Measurements from ENCODE around the gene VPS13C. TPM values are rescaled to one million over a fixed set of nuclear protein-coding genes. Genes with fewer than 3 reads are reported as not detected.

The VPS13C gene
- polyA plus RNA-seq, 3 donors = 12.0 to 32.2 (median 18.4) TPM

GRCh38 chr15:61989667-61990066 lies 70.6 kb downstream of the VPS13C start:
- intact Hi-C loops (cut with micrococcal nuclease) = no loop called here
- H3K27me3 ChIP-seq (ENCODE audit: control insufficient read depth in 2 of 2, insufficient read depth in 2 of 2, low read length in 2 of 2) = no peaks in the 10 kb centered on the region
- H3K9me3 Mint-ChIP-seq = peaks cover 0 to 3% (median 1%) of the 10 kb centered on the region in 7 donors
- no peak for DNase-seq
- H3K36me3 Mint-ChIP-seq = peaks cover 64 to 83% of the 10 kb centered on the region in 2 donors
- no peak overlapping the region for H3K9ac ChIP-seq (ENCODE audit: insufficient read depth, low read length, poor library complexity, severe bottlenecking)
- TF ChIP-seq, protein P1, sequence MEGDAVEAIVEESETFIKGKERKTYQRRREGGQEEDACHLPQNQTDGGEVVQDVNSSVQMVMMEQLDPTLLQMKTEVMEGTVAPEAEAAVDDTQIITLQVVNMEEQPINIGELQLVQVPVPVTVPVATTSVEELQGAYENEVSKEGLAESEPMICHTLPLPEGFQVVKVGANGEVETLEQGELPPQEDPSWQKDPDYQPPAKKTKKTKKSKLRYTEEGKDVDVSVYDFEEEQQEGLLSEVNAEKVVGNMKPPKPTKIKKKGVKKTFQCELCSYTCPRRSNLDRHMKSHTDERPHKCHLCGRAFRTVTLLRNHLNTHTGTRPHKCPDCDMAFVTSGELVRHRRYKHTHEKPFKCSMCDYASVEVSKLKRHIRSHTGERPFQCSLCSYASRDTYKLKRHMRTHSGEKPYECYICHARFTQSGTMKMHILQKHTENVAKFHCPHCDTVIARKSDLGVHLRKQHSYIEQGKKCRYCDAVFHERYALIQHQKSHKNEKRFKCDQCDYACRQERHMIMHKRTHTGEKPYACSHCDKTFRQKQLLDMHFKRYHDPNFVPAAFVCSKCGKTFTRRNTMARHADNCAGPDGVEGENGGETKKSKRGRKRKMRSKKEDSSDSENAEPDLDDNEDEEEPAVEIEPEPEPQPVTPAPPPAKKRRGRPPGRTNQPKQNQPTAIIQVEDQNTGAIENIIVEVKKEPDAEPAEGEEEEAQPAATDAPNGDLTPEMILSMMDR (IDR thresholded peaks at IDR 0.05) = no peak
- H4K20me1 ChIP-seq (ENCODE audit: insufficient read depth, low read length) = peaks cover 26% of the 10 kb centered on the region
- no peaks in the 10 kb centered on the region for H3K27me3 Mint-ChIP-seq (ENCODE audit: low read depth in 3 of 3)
- no peaks in the 10 kb centered on the region for H3K9me3 ChIP-seq (replicated peaks in 1 of 2; ENCODE audit: control insufficient read depth in 1 of 2, insufficient read depth in 1 of 2, low read length in 2 of 2)
- no peak overlapping the region for H3K4me2 ChIP-seq (replicated peaks; ENCODE audit: extremely low read depth, low read length, poor library complexity, severe bottlenecking)
- H3K27ac Mint-ChIP-seq = no peak overlapping the region
- no peak overlapping the region for H3K27ac ChIP-seq (ENCODE audit: low read depth in 1 of 2, low read length in 2 of 2)
- no peaks in the 10 kb centered on the region for H3K4me1 Mint-ChIP-seq
- WGBS (ENCODE audit: insufficient coverage) = 100% methylated on average over 1 of the region's 5 CpGs
- no peaks in the 10 kb centered on the region for H3K4me1 ChIP-seq (ENCODE audit: control insufficient read depth in 1 of 2, insufficient read depth in 2 of 2, low read length in 2 of 2)
- no peaks in the 10 kb centered on the region for H3K79me2 ChIP-seq (ENCODE audit: insufficient read depth, low read length)
- H2AFZ ChIP-seq (ENCODE audit: insufficient read depth, low read depth, low read length, poor library complexity, severe bottlenecking) = no peak overlapping the region
- no peak overlapping the region for H3K4me3 Mint-ChIP-seq
- H3K36me3 ChIP-seq (replicated peaks in 1 of 2; ENCODE audit: control insufficient read depth in 1 of 2, insufficient read depth in 2 of 2, low read length in 2 of 2) = peaks cover 56 to 89% of the 10 kb centered on the region in 2 donors
- no peak overlapping the region for H3K4me3 ChIP-seq (replicated peaks in 1 of 3; ENCODE audit: low read depth in 2 of 3, low read length in 3 of 3)

DNA sequence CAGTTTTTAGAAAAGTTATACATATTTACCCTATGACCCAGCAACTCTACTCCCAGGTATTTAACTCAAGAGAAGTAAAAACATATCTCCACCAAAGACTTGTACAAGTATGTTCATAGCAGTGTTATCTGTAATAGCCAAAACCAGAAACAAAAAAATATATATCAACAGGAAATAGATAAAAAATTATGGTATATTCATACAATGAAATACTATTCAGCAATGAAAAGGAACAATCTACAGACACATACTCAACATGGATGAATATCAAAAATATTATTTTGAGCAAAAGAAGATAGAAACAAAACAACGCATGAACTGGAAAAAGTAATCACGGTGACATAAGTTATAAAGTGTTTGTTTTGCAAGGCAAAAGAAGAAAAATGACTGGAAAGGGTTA lies 72.4 kb downstream of the VPS13C start:
- no peaks in the 10 kb centered on the region for H3K9me3 ChIP-seq (replicated peaks in 1 of 2; ENCODE audit: control insufficient read depth in 1 of 2, insufficient read depth in 1 of 2, low read length in 2 of 2)
- no peaks in the 10 kb centered on the region for H3K27me3 Mint-ChIP-seq (ENCODE audit: low read depth in 3 of 3)
- H3K36me3 Mint-ChIP-seq = peaks cover 69 to 94% of the 10 kb centered on the region in 2 donors

More for the DNA sequence above, 72.4 kb downstream of the VPS13C start:
- H3K27me3 ChIP-seq (ENCODE audit: control insufficient read depth in 2 of 2, insufficient read depth in 2 of 2, low read length in 2 of 2) = no peaks in the 10 kb centered on the region
- peaks cover 73 to 96% of the 10 kb centered on the region in 2 donors for H3K36me3 ChIP-seq (replicated peaks in 1 of 2; ENCODE audit: control insufficient read depth in 1 of 2, insufficient read depth in 2 of 2, low read length in 2 of 2)
- H4K20me1 ChIP-seq (ENCODE audit: insufficient read depth, low read length) = peaks cover 36% of the 10 kb centered on the region
- H3K4me3 ChIP-seq (replicated peaks in 1 of 3; ENCODE audit: low read depth in 2 of 3, low read length in 3 of 3) = no peak overlapping the region
- DNase-seq = no peak
- no peaks in the 10 kb centered on the region for H3K4me1 ChIP-seq (ENCODE audit: control insufficient read depth in 1 of 2, insufficient read depth in 2 of 2, low read length in 2 of 2)
- 100% methylated on average over 1 of the region's 2 CpGs for WGBS (ENCODE audit: insufficient coverage)
- TF ChIP-seq, protein P1 (IDR thresholded peaks at IDR 0.05) = no peak
- Mint-ChIP-seq H3K9me3 (peaks cover 0 to 3% (median 1%) of the 10 kb centered on the region in 7 donors), H3K4me3 (no peak overlapping the region), H3K4me1 (no peaks in the 10 kb centered on the region), H3K27ac (no peak overlapping the region)
- no peak overlapping the region for H2AFZ ChIP-seq (ENCODE audit: insufficient read depth, low read depth, low read length, poor library complexity, severe bottlenecking)
- intact Hi-C loops (cut with micrococcal nuclease) = no loop called here
- H3K27ac ChIP-seq (ENCODE audit: low read depth in 1 of 2, low read length in 2 of 2) = no peak overlapping the region
- no peak overlapping the region for H3K9ac ChIP-seq (ENCODE audit: insufficient read depth, low read length, poor library complexity, severe bottlenecking)
- no peak overlapping the region for H3K4me2 ChIP-seq (replicated peaks; ENCODE audit: extremely low read depth, low read length, poor library complexity, severe bottlenecking)
- no peaks in the 10 kb centered on the region for H3K79me2 ChIP-seq (ENCODE audit: insufficient read depth, low read length)

Data from CD14-positive monocyte (primary cell).